ENCODE results near the gene PCDH17. TPM values are rescaled to one million over a fixed set of nuclear protein-coding genes. Genes with fewer than 3 reads are reported as not detected.

Gene PCDH17
- total RNA-seq, 2 experiments from 2014 or later = not detected

GRCh38 chr13:57704031-57704430 is 72.5 kb downstream of the PCDH17 start:
- H3K4me3 Mint-ChIP-seq = no peak overlapping the region
- H3K4me1 Mint-ChIP-seq (ENCODE audit: low read depth) = no peaks in the 10 kb centered on the region
- H3K27me3 Mint-ChIP-seq = no peaks in the 10 kb centered on the region
- ChIA-PET POLR2A (no interaction called here), CTCF (no interaction called here)
- H3K36me3 Mint-ChIP-seq = no peaks in the 10 kb centered on the region
- intact Hi-C loops (cut with micrococcal nuclease) = no loop called here
- peaks cover 7% of the 10 kb centered on the region for H3K9me3 Mint-ChIP-seq
- DNase-seq = no peak
- H3K27ac Mint-ChIP-seq = no peak overlapping the region

GRCh38 chr13:57716295-57716694 is 84.8 kb downstream of the PCDH17 start:
- Mint-ChIP-seq H3K4me3 (no peak overlapping the region), H3K36me3 (no peaks in the 10 kb centered on the region), H3K4me1 (ENCODE audit: low read depth) (no peaks in the 10 kb centered on the region), H3K27me3 (no peaks in the 10 kb centered on the region), H3K9me3 (no peaks in the 10 kb centered on the region), H3K27ac (no peak overlapping the region)
- POLR2A ChIA-PET = no interaction called here
- CTCF ChIA-PET = no interaction called here
- no peak for DNase-seq
- intact Hi-C loops (cut with micrococcal nuclease) = no loop called here

GRCh38 chr13:57724486-57725272 is 93.1 kb downstream of the PCDH17 start:
- no peaks in the 10 kb centered on the region for H3K36me3 Mint-ChIP-seq
- H3K9me3 Mint-ChIP-seq = no peaks in the 10 kb centered on the region
- no peaks in the 10 kb centered on the region for H3K27me3 Mint-ChIP-seq
- no peaks in the 10 kb centered on the region for H3K4me1 Mint-ChIP-seq (ENCODE audit: low read depth)
- intact Hi-C loops (cut with micrococcal nuclease) = no loop called here
- CTCF ChIA-PET = no interaction called here
- no peak overlapping the region for H3K4me3 Mint-ChIP-seq
- POLR2A ChIA-PET = no interaction called here
- no peak for DNase-seq
- H3K27ac Mint-ChIP-seq = no peak overlapping the region

- Mint-ChIP-seq H3K4me1 (ENCODE audit: low read depth) (no peaks in the 10 kb centered on the region), H3K9me3 (no peaks in the 10 kb centered on the region), H3K4me3 (no peak overlapping the region), H3K36me3 (no peaks in the 10 kb centered on the region), H3K27ac (no peak overlapping the region), H3K27me3 (no peaks in the 10 kb centered on the region)
- POLR2A ChIA-PET = no interaction called here
- CTCF ChIA-PET = no interaction called here
- no peak for DNase-seq
- intact Hi-C loops (cut with micrococcal nuclease) = no loop called here
Observed at GRCh38 chr13:57725480-57725879, 93.9 kb downstream of the PCDH17 start.

GRCh38 chr13:57726981-57727380 is 95.4 kb downstream of the PCDH17 start:
- intact Hi-C loops (cut with micrococcal nuclease) = no loop called here
- H3K27me3 Mint-ChIP-seq = no peaks in the 10 kb centered on the region
- no peaks in the 10 kb centered on the region for H3K4me1 Mint-ChIP-seq (ENCODE audit: low read depth)
- H3K9me3 Mint-ChIP-seq = no peaks in the 10 kb centered on the region
- no peak overlapping the region for H3K27ac Mint-ChIP-seq
- no peaks in the 10 kb centered on the region for H3K36me3 Mint-ChIP-seq
- CTCF ChIA-PET = no interaction called here
- POLR2A ChIA-PET = no interaction called here
- H3K4me3 Mint-ChIP-seq = no peak overlapping the region
- DNase-seq = no peak

GRCh38 chr13:57734306-57734705 is 102.8 kb downstream of the PCDH17 start:
- H3K27me3 Mint-ChIP-seq = no peaks in the 10 kb centered on the region
- CTCF ChIA-PET = no interaction called here
- H3K27ac Mint-ChIP-seq = no peak overlapping the region
- peaks cover 2% of the 10 kb centered on the region for H3K9me3 Mint-ChIP-seq
- H3K4me3 Mint-ChIP-seq = no peak overlapping the region
- no peaks in the 10 kb centered on the region for H3K4me1 Mint-ChIP-seq (ENCODE audit: low read depth)
- intact Hi-C loops (cut with micrococcal nuclease) = no loop called here
- POLR2A ChIA-PET = no interaction called here
- DNase-seq = no peak
- H3K36me3 Mint-ChIP-seq = no peaks in the 10 kb centered on the region

DNA sequence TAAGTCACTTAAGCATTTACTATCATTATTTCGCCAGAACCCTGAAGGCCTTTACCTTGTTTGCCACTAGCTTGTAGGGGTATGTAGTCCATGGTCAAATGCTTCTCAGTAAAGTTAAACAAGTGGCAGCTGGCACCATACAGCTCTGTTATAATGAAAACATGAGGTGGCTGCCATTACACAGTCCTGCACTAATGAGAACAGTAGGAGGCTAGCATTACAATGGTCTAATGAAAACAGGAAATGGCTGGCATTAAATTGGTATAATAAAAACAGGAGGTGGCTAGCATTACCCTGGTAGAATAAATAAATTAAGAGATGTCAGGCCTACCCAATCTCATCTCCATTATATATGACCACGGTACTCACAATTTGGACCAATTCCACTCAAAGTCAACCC is 107.5 kb downstream of the PCDH17 start:
- intact Hi-C loops (cut with micrococcal nuclease) = no loop called here
- Mint-ChIP-seq H3K27ac (no peak overlapping the region), H3K27me3 (no peaks in the 10 kb centered on the region), H3K4me3 (no peak overlapping the region), H3K9me3 (peaks cover 2% of the 10 kb centered on the region), H3K4me1 (ENCODE audit: low read depth) (no peaks in the 10 kb centered on the region), H3K36me3 (no peaks in the 10 kb centered on the region)
- DNase-seq = no peak
- CTCF ChIA-PET = no interaction called here
- POLR2A ChIA-PET = no interaction called here

DNA sequence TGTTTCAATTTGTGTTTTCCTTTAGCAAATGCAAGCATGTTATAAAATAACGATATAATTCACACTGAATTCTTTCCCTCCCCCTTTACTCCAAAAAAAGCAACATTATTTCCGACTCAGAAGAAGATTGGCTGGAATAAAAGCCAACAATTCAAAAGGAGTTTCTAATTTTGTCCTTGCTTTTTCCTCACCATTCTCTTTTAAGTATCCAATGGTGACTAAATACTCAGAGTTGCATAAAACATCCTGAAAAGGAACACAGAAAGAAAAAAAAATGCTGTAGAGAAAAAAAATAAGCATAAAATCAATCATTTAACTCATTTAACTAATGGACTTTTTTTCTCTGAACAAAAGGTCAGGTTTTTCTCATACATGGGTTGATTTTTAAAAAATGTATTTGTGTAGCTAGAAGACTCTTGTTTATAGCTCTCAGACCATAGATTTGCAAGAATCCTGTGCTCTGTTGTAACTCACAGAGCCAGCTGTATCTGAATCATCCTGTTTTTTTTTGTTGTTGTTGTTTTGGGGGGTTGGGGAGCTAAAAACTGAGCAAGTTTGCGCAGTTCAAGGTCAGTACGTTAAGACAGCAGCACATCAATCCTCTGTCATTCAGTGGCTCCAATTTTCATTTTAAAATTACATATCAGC is 108.1 kb downstream of the PCDH17 start:
- H3K36me3 Mint-ChIP-seq = no peaks in the 10 kb centered on the region
- no peaks in the 10 kb centered on the region for H3K4me1 Mint-ChIP-seq (ENCODE audit: low read depth)
- ChIA-PET POLR2A (no interaction called here), CTCF (no interaction called here)
- intact Hi-C loops (cut with micrococcal nuclease) = no loop called here
- H3K4me3 Mint-ChIP-seq = no peak overlapping the region
- H3K9me3 Mint-ChIP-seq = peaks cover 2% of the 10 kb centered on the region
- no peaks in the 10 kb centered on the region for H3K27me3 Mint-ChIP-seq
- H3K27ac Mint-ChIP-seq = no peak overlapping the region
- DNase-seq = no peak

DNA sequence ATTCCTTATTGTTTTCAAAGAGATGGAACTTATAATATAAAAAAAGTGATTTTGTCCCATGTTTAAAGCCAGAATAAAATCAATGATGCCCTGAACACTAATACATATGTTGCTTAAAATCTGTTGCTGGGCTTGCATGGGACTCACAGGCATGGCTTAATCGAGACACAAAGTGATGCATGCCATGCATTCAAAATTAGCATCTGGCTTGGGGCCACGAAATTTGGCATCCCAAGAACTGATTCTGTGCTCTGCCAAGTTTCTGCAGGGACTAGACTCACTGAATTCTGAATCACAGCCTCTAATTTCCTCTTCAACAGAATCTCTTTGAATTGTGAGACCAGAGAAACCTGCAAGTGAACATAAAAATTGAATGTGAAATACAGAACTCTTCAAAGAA is 109.2 kb downstream of the PCDH17 start:
- H3K4me1 Mint-ChIP-seq (ENCODE audit: low read depth) = no peaks in the 10 kb centered on the region
- CTCF ChIA-PET = no interaction called here
- no peaks in the 10 kb centered on the region for H3K36me3 Mint-ChIP-seq
- intact Hi-C loops (cut with micrococcal nuclease) = no loop called here
- DNase-seq = no peak
- no peak overlapping the region for H3K4me3 Mint-ChIP-seq
- no peaks in the 10 kb centered on the region for H3K27me3 Mint-ChIP-seq
- peaks cover 2% of the 10 kb centered on the region for H3K9me3 Mint-ChIP-seq
- POLR2A ChIA-PET = no interaction called here
- H3K27ac Mint-ChIP-seq = no peak overlapping the region

GRCh38 chr13:57748096-57748495 is 116.6 kb downstream of the PCDH17 start:
- intact Hi-C loops (cut with micrococcal nuclease) = no loop called here
- Mint-ChIP-seq H3K4me3 (no peak overlapping the region), H3K9me3 (peaks cover 11% of the 10 kb centered on the region), H3K36me3 (no peaks in the 10 kb centered on the region), H3K27ac (no peak overlapping the region), H3K4me1 (ENCODE audit: low read depth) (no peaks in the 10 kb centered on the region), H3K27me3 (no peaks in the 10 kb centered on the region)
- CTCF ChIA-PET = no interaction called here
- no peak for DNase-seq
- POLR2A ChIA-PET = no interaction called here

GRCh38 chr13:57760951-57761350 is 129.4 kb downstream of the PCDH17 start:
- ChIA-PET CTCF (no interaction called here), POLR2A (no interaction called here)
- intact Hi-C loops (cut with micrococcal nuclease) = no loop called here
- Mint-ChIP-seq H3K36me3 (no peaks in the 10 kb centered on the region), H3K27me3 (no peaks in the 10 kb centered on the region), H3K27ac (no peak overlapping the region), H3K4me1 (ENCODE audit: low read depth) (no peaks in the 10 kb centered on the region), H3K9me3 (no peaks in the 10 kb centered on the region), H3K4me3 (no peak overlapping the region)
- no peak for DNase-seq

- Mint-ChIP-seq H3K27me3 (no peaks in the 10 kb centered on the region), H3K27ac (no peak overlapping the region), H3K36me3 (no peaks in the 10 kb centered on the region), H3K9me3 (no peaks in the 10 kb centered on the region), H3K4me3 (no peak overlapping the region), H3K4me1 (ENCODE audit: low read depth) (no peaks in the 10 kb centered on the region)
- DNase-seq = no peak
- intact Hi-C loops (cut with micrococcal nuclease) = no loop called here
- ChIA-PET POLR2A (no interaction called here), CTCF (no interaction called here)
Observed at GRCh38 chr13:57763689-57764088, 132.1 kb downstream of the PCDH17 start.

All from activated CD4-positive, alpha-beta memory T cell treated with anti-CD3 and anti-CD28 coated beads for 36 hours (primary cell).